T follicular helper cell (primary cell): Measurements from ENCODE around the gene BATF2.

ENCODE experiments used
- DNase-seq: peaks from one replicate; pipeline ENCODE4 v3.0.0-alpha.2; 2020; ENCODE audit warnings: low read depth

The BATF2 gene

GRCh38 chr11:64969209-64969608, 27.6 kb downstream of the BATF2 start:
- DNase-seq, result no peak

GRCh38 chr11:64967375-64967774, 29.4 kb downstream of the BATF2 start:
- DNase-seq, result no peak

GRCh38 chr11:64963072-64963631, 33.6 kb downstream of the BATF2 start:
- DNase-seq, result no peak

GRCh38 chr11:64960719-64961118, 36.1 kb downstream of the BATF2 start:
- DNase-seq, result no peak

- DNase-seq, result no peak
Observed at GRCh38 chr11:64959498-64959897, 37.3 kb downstream of the BATF2 start.

GRCh38 chr11:64954201-64954600, 42.6 kb downstream of the BATF2 start:
- no peak for DNase-seq

- no peak for DNase-seq
Observed at GRCh38 chr11:64951529-64951928, 45.2 kb downstream of the BATF2 start.

- DNase-seq, result no peak
Observed at GRCh38 chr11:64947208-64947814, 49.5 kb downstream of the BATF2 start.
